ENCODE measurements around the gene TSPAN14. TPM values are rescaled to one million over a fixed set of nuclear protein-coding genes. Genes with fewer than 3 reads are reported as not detected.

TSPAN14 gene
- polyA plus RNA-seq, 1 donor (not counting 4 experiments of a cell fraction or from before 2014, with no cell fraction given), result 71.1 TPM

DNA sequence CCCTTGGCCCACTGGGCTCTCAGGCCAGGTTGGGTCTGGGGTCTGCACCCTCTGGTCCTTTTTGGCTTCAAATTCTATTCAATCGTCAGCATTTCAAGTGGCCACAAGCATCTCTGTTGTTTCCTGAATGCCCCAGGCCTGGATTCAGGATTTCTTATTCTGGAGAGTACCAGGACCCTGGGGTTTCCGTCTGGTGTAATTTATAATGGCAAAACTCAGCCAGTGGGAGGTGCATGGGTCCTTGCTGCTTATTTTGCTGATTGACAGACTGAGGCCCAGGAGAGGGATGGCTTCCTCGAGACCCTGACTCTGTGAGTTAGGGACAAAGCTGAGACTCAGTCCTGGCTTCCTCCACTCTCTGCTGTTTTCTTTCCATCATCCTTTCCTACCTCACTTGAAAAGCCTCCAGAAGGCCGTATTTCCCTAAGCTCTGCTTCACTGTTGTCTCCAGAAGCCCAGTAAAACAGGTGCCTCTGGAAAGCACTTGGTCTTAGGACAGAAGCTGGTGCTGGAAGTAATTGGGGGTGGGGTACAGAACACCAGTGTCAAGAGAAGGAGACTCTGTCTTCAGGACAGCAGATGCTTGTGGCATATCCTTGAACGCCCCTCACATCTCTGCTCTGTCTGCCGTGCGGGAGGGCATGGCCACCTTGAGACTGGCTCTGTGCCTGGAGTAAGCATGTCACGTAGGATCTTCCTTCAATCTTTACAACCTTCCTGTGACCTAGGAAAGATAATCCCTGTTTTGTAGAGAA, 44.1 kb downstream of the TSPAN14 start:
- peak overlapping the region; percentile 89 for H3K27ac ChIP-seq (ENCODE audit: control insufficient read depth, insufficient read depth, low read length)
- no peaks in the 10 kb centered on the region for H3K27me3 ChIP-seq (ENCODE audit: control insufficient read depth, extremely low read depth, insufficient read depth, low read length)
- no peak for DNase-seq (ENCODE audit: low read depth, low spot score)
- H3K79me2 ChIP-seq (ENCODE audit: control insufficient read depth, insufficient read depth, low read length), result peaks cover 89% of the 10 kb centered on the region
- no peaks in the 10 kb centered on the region for H3K9me3 ChIP-seq (ENCODE audit: control insufficient read depth, low read depth, low read length)
- H2AFZ ChIP-seq (ENCODE audit: control insufficient read depth, low read length), result no peak overlapping the region
- H3K4me3 ChIP-seq (ENCODE audit: control insufficient read depth in 2 of 3, extremely low read depth in 1 of 3, insufficient read depth in 2 of 3, low read depth in 1 of 3, low read length in 3 of 3), result no peak overlapping the region
- H4K20me1 ChIP-seq (ENCODE audit: control insufficient read depth, extremely low read depth, insufficient read depth, low read length), result peaks cover 8% of the 10 kb centered on the region
- TF ChIP-seq EZH2 (IDR thresholded peaks at IDR 0.05; ENCODE audit: low read length), result no peak
- TF ChIP-seq, protein P1, sequence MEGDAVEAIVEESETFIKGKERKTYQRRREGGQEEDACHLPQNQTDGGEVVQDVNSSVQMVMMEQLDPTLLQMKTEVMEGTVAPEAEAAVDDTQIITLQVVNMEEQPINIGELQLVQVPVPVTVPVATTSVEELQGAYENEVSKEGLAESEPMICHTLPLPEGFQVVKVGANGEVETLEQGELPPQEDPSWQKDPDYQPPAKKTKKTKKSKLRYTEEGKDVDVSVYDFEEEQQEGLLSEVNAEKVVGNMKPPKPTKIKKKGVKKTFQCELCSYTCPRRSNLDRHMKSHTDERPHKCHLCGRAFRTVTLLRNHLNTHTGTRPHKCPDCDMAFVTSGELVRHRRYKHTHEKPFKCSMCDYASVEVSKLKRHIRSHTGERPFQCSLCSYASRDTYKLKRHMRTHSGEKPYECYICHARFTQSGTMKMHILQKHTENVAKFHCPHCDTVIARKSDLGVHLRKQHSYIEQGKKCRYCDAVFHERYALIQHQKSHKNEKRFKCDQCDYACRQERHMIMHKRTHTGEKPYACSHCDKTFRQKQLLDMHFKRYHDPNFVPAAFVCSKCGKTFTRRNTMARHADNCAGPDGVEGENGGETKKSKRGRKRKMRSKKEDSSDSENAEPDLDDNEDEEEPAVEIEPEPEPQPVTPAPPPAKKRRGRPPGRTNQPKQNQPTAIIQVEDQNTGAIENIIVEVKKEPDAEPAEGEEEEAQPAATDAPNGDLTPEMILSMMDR (optimal IDR thresholded peaks at IDR 0.05 in 1 of 3, IDR thresholded peaks at IDR 0.05 in 1 of 3, conservative IDR thresholded peaks at IDR 0.05 in 1 of 3; ENCODE audit: extremely low read depth in 1 of 3, insufficient read depth in 2 of 3, low read length in 3 of 3), result no peak
- no peak for FAIRE-seq
- peak overlapping the region; percentile 67 for H3K9ac ChIP-seq (ENCODE audit: control insufficient read depth, extremely low read depth, insufficient read depth, low read length)
- dilution Hi-C loops (cut with MboI; ENCODE audit: extremely low pct_ligation_motif_present, low sequenced_read_pairs), result no loop called here
- H3K4me1 ChIP-seq (ENCODE audit: control insufficient read depth, extremely low read depth, insufficient read depth, low read length), result peaks cover 100% of the 10 kb centered on the region
- H3K9me1 ChIP-seq (ENCODE audit: control insufficient read depth, extremely low read depth, insufficient read depth, low read length), result no peaks in the 10 kb centered on the region
- peak overlapping the region; percentile 27 for H3K4me2 ChIP-seq (ENCODE audit: control insufficient read depth, extremely low read depth, insufficient read depth, low read depth, low read length)
- H3K36me3 ChIP-seq (ENCODE audit: control insufficient read depth in 2 of 2, extremely low read depth in 1 of 2, insufficient read depth in 2 of 2, low read length in 2 of 2), result peaks cover 10 to 20% of the 10 kb centered on the region in 2 experiments

DNA sequence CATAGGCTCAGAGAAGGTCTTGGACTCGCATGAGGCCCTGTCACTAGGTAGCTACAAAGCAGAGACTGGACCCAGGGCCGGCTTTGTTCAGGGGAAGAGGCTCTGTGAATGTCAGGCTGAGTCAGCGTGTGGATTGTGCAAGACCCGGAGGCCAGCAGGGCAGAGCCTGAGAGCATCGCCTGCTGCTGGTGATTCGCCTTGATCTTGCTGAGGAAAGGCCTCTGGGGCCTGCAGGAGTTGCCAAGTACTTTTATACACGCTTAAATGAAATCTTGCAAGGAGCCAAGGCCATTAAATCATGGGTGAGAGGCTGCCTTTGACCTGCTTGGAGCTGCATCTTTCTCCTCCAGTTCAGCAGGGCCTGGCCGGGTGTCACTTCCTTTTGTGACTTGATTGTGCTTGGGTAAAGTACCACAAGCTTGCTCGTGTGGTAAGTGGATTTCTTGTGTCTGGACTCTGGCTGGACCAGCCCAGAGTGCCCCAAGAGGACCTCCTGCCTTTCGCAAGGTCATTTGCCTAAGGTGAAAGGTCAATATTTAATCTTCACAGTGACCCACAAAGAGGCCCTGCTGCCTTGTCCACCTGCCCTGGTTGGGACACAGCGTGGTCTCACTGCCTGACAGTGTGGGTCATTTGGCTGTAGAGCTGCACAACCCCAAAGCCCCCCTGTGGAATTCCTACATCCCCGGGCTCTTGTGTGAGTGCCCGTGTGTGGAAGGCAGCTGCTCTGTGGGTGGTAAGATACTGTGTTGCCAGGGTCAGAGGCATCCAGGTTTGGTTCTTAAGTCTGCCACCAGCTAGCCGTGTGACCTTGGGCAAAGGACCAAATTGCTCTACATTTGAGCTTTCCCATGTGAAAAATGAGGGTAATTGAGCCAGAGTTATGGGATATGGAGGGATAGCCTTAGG, 45.0 kb downstream of the TSPAN14 start:
- DNase-seq (ENCODE audit: low read depth, low spot score), result no peak
- Histone ChIP-seq H3K4me1 (ENCODE audit: control insufficient read depth, extremely low read depth, insufficient read depth, low read length) (peaks cover 100% of the 10 kb centered on the region), H3K36me3 (ENCODE audit: control insufficient read depth in 2 of 2, extremely low read depth in 1 of 2, insufficient read depth in 2 of 2, low read length in 2 of 2) (peaks cover 6 to 21% of the 10 kb centered on the region in 2 experiments), H3K27me3 (ENCODE audit: control insufficient read depth, extremely low read depth, insufficient read depth, low read length) (no peaks in the 10 kb centered on the region), H3K4me2 (ENCODE audit: control insufficient read depth, extremely low read depth, insufficient read depth, low read depth, low read length) (peak overlapping the region; percentile 27), H2AFZ (ENCODE audit: control insufficient read depth, low read length) (no peak overlapping the region), H3K9me3 (ENCODE audit: control insufficient read depth, low read depth, low read length) (no peaks in the 10 kb centered on the region), H4K20me1 (ENCODE audit: control insufficient read depth, extremely low read depth, insufficient read depth, low read length) (peaks cover 3% of the 10 kb centered on the region), H3K79me2 (ENCODE audit: control insufficient read depth, insufficient read depth, low read length) (peaks cover 90% of the 10 kb centered on the region), H3K9ac (ENCODE audit: control insufficient read depth, extremely low read depth, insufficient read depth, low read length) (peak overlapping the region; percentile 67), H3K27ac (ENCODE audit: control insufficient read depth, insufficient read depth, low read length) (peak overlapping the region; percentile 89), H3K4me3 (ENCODE audit: control insufficient read depth in 2 of 3, extremely low read depth in 1 of 3, insufficient read depth in 2 of 3, low read depth in 1 of 3, low read length in 3 of 3) (no peak overlapping the region), H3K9me1 (ENCODE audit: control insufficient read depth, extremely low read depth, insufficient read depth, low read length) (no peaks in the 10 kb centered on the region)
- dilution Hi-C loops (cut with MboI; ENCODE audit: extremely low pct_ligation_motif_present, low sequenced_read_pairs), result no loop called here
- FAIRE-seq, result peak; percentile 78
- TF ChIP-seq, protein P1 (optimal IDR thresholded peaks at IDR 0.05 in 1 of 3, IDR thresholded peaks at IDR 0.05 in 1 of 3, conservative IDR thresholded peaks at IDR 0.05 in 1 of 3; ENCODE audit: extremely low read depth in 1 of 3, insufficient read depth in 2 of 3, low read length in 3 of 3), result peak in 1 of 3 experiments; percentile 12
- no peak for TF ChIP-seq EZH2 (IDR thresholded peaks at IDR 0.05; ENCODE audit: low read length)
